Stimulated activated CD4-positive, alpha-beta T cell treated with anti-CD3 and anti-CD28 coated beads, Interleukin-4, amount 100 ng/mL, for 4 hours (primary cell): Measurements from ENCODE around the gene ADGRD2.

ENCODE experiments used
- DNase-seq, 2 experiments: peaks; one replicate each; pipeline ENCODE4 v3.0.0-alpha.2; 2020

Gene ADGRD2

GRCh38 chr9:124479947-124480620 is 29.8 kb downstream of the ADGRD2 start:
- DNase-seq = no peak

GRCh38 chr9:124480621-124480981 is 30.4 kb downstream of the ADGRD2 start:
- no peak for DNase-seq

DNA sequence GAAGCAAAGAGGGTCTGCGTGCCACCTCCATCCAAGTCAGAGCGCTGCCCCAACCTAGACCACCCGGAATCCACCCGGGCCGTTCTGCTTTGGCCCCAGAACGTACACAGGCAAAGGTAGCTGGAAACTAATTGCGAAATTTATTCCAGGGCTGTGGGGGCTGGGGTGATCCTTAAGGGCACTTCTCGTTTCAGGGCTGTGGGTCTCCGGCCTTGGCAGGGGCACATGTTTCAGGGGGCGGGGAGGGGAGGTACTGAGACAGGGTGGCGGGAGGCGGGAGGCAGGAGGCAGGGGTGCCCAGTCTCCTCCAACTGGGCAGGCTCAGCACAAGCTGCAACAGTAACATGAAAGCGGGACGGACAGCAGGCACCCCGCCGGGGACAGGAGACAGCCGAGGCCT is 30.9 kb downstream of the ADGRD2 start:
- no peak for DNase-seq

- no peak for DNase-seq
Measured at GRCh38 chr9:124482431-124483031, 32.3 kb downstream of the ADGRD2 start.

GRCh38 chr9:124483481-124483880 is 33.2 kb downstream of the ADGRD2 start:
- no peak for DNase-seq

DNA sequence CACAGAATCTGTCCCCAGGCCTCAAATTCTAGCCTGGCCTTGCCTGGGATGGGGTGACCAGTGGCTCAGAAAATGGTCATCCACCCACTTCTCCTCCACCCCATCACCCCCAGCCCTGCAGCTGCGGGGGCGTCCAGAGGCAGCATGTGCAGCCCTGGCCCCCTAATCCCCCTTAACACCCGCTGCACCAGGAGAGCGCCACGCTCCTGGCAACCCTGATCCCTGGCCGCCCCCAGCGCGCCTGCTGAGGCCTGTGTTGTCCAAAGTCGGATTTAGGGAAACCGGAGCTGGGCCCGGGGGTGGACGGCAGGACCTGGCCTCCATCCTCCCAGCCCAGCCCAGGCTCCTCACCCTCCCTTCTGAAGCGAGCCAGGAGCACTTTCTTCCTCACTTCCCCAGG is 35.0 kb downstream of the ADGRD2 start:
- no peak for DNase-seq

DNA sequence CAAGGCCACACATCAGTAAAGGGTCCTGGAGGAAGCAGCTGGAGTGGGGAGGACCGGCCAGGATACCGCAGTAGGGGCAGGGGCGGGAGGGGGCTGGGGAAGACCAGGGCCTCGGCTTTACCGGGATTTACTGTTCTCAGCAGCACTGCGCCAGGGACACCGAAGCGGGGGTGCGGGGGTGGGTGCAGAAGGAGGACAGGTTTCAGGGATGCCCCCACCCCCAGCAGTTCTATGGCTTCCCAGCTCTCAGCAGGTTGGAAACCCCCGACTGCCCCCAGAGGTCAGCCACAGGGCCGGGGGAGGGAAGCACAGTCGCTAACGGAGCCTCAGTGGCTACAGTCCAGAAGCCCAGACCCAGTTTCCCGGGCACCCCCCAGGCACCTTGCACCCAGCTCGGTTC is 35.7 kb downstream of the ADGRD2 start:
- no peak for DNase-seq

- DNase-seq = no peak
Measured at GRCh38 chr9:124486778-124487259, 36.6 kb downstream of the ADGRD2 start.

DNA sequence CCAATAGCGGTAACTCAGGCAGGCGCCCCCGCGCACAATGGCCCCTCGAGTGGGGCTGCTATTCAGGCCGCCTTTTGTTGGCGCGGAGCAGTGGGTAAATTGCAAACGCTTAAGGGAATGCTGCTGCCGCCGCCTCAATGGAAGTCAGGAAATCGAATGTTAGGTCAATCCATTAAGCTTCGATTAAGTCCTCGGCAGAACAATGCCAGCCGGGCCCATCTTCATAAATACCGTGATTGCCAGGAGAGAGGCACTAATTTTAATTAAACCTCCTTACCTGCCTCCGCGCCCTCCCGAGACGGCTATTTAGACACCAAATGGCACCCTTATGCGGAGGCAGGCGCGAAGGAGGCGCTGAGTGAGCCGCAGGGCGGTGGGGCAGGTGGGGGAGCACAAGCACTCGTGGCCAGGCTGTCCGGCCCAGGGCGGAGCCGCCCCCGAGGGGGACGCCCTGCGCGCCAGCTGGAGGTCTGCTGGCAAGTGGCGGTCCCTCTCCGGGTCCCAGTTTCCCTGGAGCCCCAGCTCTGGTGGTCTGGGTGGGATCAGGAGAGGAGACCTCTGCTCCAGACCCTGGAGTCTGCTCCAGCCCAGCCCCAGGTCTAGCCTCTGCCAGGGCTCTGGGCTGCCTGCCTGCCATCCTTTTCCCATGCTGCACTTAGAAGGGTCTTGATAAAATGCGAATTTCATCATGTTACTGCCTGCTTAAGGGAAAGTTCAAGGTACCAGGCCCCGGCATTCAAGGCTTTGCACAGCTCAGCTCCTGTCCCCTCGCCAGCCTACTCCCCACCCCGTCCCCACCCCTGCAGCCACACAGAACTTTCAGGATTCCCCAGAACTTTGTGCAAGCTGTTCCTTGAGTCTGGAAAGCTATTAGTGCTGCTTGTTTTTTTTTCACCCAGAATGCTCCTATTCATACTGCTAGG is 37.3 kb downstream of the ADGRD2 start:
- DNase-seq = no peak

- no peak for DNase-seq
Measured at GRCh38 chr9:124488641-124489210, 38.5 kb downstream of the ADGRD2 start.

- no peak for DNase-seq
Measured at GRCh38 chr9:124489222-124489621, 39.0 kb downstream of the ADGRD2 start.

DNA sequence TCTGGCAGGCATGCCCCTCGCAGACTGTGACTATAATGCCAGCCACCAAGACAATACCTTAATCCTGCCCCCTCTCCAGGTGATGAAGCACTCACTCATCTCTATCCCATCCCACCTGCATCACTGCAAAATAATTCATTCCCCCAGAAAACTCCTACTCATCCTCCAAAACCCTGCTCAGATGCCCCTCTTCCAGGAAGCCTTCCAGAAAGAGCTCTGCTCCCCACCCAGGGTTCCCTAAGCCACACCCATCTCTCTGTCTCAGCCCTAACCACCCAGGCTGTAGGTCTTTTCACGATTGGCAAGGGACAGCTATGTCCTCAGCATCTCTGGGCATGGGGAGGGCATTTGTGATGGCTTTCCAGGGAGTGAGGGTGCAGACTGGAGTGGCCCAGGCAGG is 39.8 kb downstream of the ADGRD2 start:
- no peak for DNase-seq

- no peak for DNase-seq
Measured at GRCh38 chr9:124491049-124491975, 41.1 kb downstream of the ADGRD2 start.

DNA sequence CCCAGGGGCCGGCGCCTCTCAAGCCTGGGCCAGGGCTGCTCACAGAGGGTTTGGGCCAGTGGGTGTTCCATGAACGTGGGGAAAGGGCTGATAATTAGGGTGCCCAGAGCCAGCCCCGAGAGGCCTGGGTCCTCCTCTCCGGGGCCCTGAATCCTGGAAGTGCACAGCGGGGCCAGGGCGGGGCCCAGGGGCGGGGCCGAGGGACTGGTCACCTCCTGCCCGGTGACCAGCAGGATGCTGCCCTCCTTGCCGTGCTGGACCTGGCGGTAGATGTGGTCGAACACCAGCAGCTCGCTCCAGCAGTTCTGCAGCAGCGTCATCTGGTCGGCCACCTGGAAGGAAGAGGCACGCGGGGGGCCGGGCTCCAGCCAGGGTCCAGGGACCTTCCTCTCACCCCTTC is 42.6 kb downstream of the ADGRD2 start:
- DNase-seq = no peak

- no peak for DNase-seq
Measured at GRCh38 chr9:124493218-124493617, 43.0 kb downstream of the ADGRD2 start.

GRCh38 chr9:124493794-124494479 is 43.7 kb downstream of the ADGRD2 start:
- DNase-seq = no peak

DNA sequence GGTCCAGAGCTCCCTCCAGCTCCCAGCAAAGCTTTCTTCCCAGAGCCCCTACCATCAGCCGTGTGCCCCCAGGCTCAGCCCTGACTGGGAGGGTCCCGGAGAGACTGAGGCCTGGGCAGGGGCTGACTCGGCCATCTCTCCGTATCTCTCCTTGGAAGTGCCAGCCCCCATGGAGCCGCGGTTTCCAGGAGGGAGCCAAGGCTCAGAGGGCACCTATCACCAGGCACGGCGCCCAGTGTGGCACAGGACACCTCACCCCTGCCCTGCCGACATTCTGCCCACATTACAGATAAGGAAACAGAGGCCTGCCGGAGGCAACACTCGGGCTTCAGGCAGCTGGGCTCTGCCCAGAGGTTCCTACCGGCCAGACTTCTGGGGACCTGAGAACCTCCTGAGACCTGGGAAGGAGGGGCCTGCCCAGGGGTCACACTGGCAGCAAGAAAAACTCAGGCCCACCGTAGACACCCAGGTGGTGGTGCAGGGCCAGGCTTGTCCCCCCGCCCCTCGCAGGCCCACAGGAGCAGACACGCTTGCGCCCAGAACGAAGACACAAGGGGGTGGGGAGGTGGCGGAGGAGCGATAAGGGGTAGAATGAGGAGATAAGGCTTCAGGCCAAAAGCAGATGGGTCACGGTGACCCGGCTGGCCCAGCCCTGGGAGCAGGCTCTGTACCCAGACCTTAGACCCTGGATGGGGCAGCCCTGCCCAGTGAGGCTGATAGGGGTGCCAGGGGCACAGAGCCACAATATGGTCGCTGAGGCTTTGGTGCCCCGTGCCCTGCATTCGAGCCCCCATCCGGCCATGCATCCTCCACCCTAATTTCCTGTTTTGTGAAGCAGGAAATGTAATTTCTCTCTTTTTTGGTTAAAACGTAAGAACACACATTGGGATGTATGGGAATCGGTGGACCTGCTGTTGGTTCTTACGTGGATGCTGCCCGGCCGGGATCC is 45.1 kb downstream of the ADGRD2 start:
- no peak for DNase-seq

DNA sequence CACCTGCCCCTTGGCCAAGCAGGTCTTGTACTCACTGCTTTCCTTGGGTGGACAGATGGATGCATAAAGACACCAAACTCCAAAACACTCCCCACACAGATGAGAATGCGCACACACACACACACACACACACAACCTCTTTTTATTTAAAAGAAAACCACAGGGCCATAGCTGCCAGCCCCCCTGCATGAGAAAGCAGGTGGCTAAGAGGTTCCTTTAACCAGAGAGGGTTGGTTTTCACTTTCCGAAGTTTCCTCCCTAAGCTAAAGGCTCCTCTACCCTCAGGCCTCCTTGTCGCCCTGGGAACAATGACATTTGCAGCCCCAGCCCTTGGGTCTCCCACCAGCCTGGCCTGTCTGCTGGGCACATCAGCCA is 45.8 kb downstream of the ADGRD2 start:
- DNase-seq = no peak

DNA sequence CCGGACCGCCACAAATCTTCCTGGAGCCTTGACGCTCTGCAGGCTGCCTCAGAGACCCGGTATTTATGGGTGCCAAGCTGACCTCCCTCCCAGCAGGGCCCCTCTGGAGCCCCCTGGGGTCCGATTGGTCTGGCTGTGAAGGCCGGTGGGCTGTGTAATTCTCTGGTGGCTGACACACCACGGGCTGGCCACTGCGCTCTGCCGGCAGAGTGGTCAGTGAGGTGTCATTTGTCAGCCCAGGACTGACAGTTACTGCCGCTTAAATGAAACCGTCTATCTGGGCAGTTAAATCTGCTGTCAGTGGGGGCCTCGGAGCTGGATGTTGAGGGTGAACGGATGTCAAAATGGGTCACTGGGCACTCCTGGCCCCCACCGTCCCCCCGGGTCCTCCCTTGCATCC is 46.2 kb downstream of the ADGRD2 start:
- no peak for DNase-seq

GRCh38 chr9:124497441-124497840 is 47.2 kb downstream of the ADGRD2 start:
- no peak for DNase-seq

GRCh38 chr9:124498040-124498439 is 47.8 kb downstream of the ADGRD2 start:
- no peak for DNase-seq
